Measurements from ENCODE around the gene MC1R.

DNA sequence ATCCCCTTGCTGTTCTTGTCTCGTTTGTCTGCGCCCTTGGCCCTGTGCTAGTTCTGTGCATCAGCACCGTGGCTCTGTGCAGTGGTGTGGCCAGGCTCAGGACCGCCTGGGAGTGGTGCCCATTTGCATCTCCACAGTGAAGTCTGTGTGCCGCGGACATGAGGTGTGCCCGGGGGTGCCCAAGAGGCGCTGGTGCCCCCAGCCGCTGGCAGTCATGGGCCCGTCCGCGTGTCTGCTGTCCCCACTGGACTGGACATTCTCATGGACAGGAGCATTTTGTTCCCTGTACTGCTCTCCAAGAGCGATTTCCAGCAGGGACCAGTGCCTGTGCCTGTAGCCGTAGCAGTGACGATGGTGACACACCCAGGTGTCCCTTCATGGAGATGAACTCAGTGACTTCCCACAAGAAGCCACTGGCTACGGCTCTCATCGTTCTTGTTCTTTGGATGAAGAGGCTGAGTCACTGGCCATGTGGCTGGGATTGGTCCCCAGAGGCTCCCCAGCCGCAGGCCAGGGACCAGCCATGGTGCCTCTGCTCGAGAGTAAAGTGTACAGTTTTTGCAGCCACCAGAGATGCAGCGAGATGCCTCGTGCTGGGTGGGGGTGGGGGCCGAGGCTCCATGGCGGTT lies 13.0 kb upstream of the MC1R start:
- TF ChIP-seq, protein P1, sequence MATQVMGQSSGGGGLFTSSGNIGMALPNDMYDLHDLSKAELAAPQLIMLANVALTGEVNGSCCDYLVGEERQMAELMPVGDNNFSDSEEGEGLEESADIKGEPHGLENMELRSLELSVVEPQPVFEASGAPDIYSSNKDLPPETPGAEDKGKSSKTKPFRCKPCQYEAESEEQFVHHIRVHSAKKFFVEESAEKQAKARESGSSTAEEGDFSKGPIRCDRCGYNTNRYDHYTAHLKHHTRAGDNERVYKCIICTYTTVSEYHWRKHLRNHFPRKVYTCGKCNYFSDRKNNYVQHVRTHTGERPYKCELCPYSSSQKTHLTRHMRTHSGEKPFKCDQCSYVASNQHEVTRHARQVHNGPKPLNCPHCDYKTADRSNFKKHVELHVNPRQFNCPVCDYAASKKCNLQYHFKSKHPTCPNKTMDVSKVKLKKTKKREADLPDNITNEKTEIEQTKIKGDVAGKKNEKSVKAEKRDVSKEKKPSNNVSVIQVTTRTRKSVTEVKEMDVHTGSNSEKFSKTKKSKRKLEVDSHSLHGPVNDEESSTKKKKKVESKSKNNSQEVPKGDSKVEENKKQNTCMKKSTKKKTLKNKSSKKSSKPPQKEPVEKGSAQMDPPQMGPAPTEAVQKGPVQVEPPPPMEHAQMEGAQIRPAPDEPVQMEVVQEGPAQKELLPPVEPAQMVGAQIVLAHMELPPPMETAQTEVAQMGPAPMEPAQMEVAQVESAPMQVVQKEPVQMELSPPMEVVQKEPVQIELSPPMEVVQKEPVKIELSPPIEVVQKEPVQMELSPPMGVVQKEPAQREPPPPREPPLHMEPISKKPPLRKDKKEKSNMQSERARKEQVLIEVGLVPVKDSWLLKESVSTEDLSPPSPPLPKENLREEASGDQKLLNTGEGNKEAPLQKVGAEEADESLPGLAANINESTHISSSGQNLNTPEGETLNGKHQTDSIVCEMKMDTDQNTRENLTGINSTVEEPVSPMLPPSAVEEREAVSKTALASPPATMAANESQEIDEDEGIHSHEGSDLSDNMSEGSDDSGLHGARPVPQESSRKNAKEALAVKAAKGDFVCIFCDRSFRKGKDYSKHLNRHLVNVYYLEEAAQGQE (IDR thresholded peaks at IDR 0.05): no peak
- TF ChIP-seq ZSCAN20 (CRISPR knock-in tag; IDR thresholded peaks at IDR 0.05): no peak
- TF ChIP-seq, protein P2, sequence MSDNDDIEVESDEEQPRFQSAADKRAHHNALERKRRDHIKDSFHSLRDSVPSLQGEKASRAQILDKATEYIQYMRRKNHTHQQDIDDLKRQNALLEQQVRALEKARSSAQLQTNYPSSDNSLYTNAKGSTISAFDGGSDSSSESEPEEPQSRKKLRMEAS (IDR thresholded peaks at IDR 0.05): no peak
- TF ChIP-seq, protein P3, sequence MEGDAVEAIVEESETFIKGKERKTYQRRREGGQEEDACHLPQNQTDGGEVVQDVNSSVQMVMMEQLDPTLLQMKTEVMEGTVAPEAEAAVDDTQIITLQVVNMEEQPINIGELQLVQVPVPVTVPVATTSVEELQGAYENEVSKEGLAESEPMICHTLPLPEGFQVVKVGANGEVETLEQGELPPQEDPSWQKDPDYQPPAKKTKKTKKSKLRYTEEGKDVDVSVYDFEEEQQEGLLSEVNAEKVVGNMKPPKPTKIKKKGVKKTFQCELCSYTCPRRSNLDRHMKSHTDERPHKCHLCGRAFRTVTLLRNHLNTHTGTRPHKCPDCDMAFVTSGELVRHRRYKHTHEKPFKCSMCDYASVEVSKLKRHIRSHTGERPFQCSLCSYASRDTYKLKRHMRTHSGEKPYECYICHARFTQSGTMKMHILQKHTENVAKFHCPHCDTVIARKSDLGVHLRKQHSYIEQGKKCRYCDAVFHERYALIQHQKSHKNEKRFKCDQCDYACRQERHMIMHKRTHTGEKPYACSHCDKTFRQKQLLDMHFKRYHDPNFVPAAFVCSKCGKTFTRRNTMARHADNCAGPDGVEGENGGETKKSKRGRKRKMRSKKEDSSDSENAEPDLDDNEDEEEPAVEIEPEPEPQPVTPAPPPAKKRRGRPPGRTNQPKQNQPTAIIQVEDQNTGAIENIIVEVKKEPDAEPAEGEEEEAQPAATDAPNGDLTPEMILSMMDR (IDR thresholded peaks at IDR 0.05): no peak
- no peak for TF ChIP-seq POLR2A (IDR thresholded peaks at IDR 0.05; ENCODE audit: low read length)
- no peak for TF ChIP-seq ZFP36 (IDR thresholded peaks at IDR 0.05; ENCODE audit: borderline replicate concordance, partially characterized antibody)
- no peak for TF ChIP-seq MAZ (IDR thresholded peaks at IDR 0.05; ENCODE audit: borderline replicate concordance, low read depth, low read length)
- no peak for TF ChIP-seq ZC3H11A (IDR thresholded peaks at IDR 0.05)
- TF ChIP-seq, protein P4, sequence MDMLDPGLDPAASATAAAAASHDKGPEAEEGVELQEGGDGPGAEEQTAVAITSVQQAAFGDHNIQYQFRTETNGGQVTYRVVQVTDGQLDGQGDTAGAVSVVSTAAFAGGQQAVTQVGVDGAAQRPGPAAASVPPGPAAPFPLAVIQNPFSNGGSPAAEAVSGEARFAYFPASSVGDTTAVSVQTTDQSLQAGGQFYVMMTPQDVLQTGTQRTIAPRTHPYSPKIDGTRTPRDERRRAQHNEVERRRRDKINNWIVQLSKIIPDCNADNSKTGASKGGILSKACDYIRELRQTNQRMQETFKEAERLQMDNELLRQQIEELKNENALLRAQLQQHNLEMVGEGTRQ (IDR thresholded peaks at IDR 0.05): no peak
- TF ChIP-seq KDM5A (IDR thresholded peaks at IDR 0.05): no peak

Measured in A549 (cell line).